A673 (cell line): ENCODE results near the gene SEPTIN10. TPM values are rescaled to one million over a fixed set of nuclear protein-coding genes. Genes with fewer than 3 reads are reported as not detected.

ENCODE experiments used
- BruUV-seq: library from RNA; stranded (reverse); fragments of 400-500 nt; replicated peaks from 2 replicates; lab custom pipeline; 2021; lab: Mats Ljungman, UMichigan
- CTCF ChIA-PET: fragments of 300-600 bp; sonication (Branson Sonifier 250); formaldehyde crosslinking; loops from one replicate; lab custom pipeline; 2022; ENCODE audit warnings: antibody characterized with exemption; lab: Charles Lee
- POLR2A ChIA-PET: fragments of 300-600 bp; sonication (Branson Sonifier 250); formaldehyde crosslinking; loops from one replicate; lab custom pipeline; 2022; ENCODE audit warnings: antibody characterized with exemption; ENCODE audit not compliant: low non-redundant PET; lab: Charles Lee
- DNase-seq: peaks from one replicate; pipeline ENCODE4 v3.0.0-alpha.2; 2015; ENCODE audit warnings: low spot score
- H3K27ac ChIP-seq: fragments of 200-600 bp; sonication (generic); 2 replicates; pipeline ENCODE4 v1.5.1; 2016; ENCODE audit warnings: mixed run types, low read depth, mild to moderate bottlenecking, mixed read lengths, antibody characterized with exemption, low read length; ENCODE audit not compliant: poor library complexity, severe bottlenecking
- H3K27me3 ChIP-seq: fragments of 200-600 bp; sonication (generic); replicated peaks from 2 replicates; pipeline ENCODE4 v1.6.1; 2017; ENCODE audit warnings: mixed run types, low read depth, mild to moderate bottlenecking, mixed read lengths, antibody characterized with exemption, low read length; ENCODE audit not compliant: insufficient read depth, poor library complexity
- H3K36me3 ChIP-seq: fragments of 200-600 bp; sonication (generic); 2 replicates; pipeline ENCODE4 v1.6.1; 2016; ENCODE audit warnings: mixed run types, mild to moderate bottlenecking, mixed read lengths, antibody characterized with exemption, low read length; ENCODE audit not compliant: insufficient read depth, poor library complexity, severe bottlenecking
- H3K4me1 ChIP-seq: fragments of 200-600 bp; sonication (generic); 2 replicates; pipeline ENCODE4 v1.6.1; 2017; ENCODE audit warnings: mixed run types, mild to moderate bottlenecking, mixed read lengths, antibody characterized with exemption, low read length; ENCODE audit not compliant: insufficient read depth, poor library complexity, severe bottlenecking
- H3K4me3 ChIP-seq: fragments of 200-600 bp; sonication (generic); 2 replicates; pipeline ENCODE4 v1.5.1; 2016; ENCODE audit warnings: low read depth, mixed run types, mild to moderate bottlenecking, mixed read lengths, low read length; ENCODE audit not compliant: poor library complexity, severe bottlenecking
- H3K9me3 ChIP-seq: fragments of 200-600 bp; sonication (generic); 2 replicates; pipeline ENCODE4 v1.6.1; 2016; ENCODE audit warnings: mixed run types, low read depth, mild to moderate bottlenecking, mixed read lengths, antibody characterized with exemption, low read length; ENCODE audit not compliant: poor library complexity, severe bottlenecking
- CTCF ChIP-seq: fragments of 300-800, 200-600 bp; sonication (generic); conservative IDR thresholded peaks from 2 replicates; pipeline ENCODE4 v1.5.1; 2017; ENCODE audit warnings: low read depth, mild to moderate bottlenecking, antibody characterized with exemption, low read length, moderate library complexity, mixed read lengths
- EZH2 ChIP-seq: fragments of 200-600 bp; sonication (generic); IDR thresholded peaks from 2 replicates; pipeline ENCODE4 v1.6.1; 2017; ENCODE audit warnings: borderline replicate concordance, low read depth, mild to moderate bottlenecking, mixed read lengths, antibody characterized with exemption, low read length; ENCODE audit not compliant: poor library complexity, severe bottlenecking
- intact Hi-C: fragments of 100-400 bp; cut with micrococcal nuclease; formaldehyde crosslinking; loops from one replicate; pipeline ENCODE4 v1.10.0; 2022; ENCODE audit not compliant: unreplicated experiment
- total RNA-seq: library from RNA; stranded (reverse); gene quantifications from 2 replicates; pipeline ENCODE4 v1.2.3, GENCODE V29; 2021

Gene SEPTIN10
- total RNA-seq, 1 experiment from 2014 or later: 118 TPM

GRCh38 chr2:109654326-109655050 lies 40.7 kb upstream of the SEPTIN10 start:
- Histone ChIP-seq H3K4me3 (no peak overlapping the region), H3K27ac (no peak overlapping the region), H3K9me3 (no peaks in the 10 kb centered on the region), H3K4me1 (no peaks in the 10 kb centered on the region), H3K27me3 (no peaks in the 10 kb centered on the region), H3K36me3 (no peaks in the 10 kb centered on the region)
- intact Hi-C loops: no loop called here
- no peak for DNase-seq
- ChIA-PET CTCF (no interaction called here), POLR2A (no interaction called here)
- BruUV-seq: no TSS peak
- no peak for TF ChIP-seq CTCF
- TF ChIP-seq EZH2: no peak

GRCh38 chr2:109649736-109650695 lies 36.2 kb upstream of the SEPTIN10 start:
- intact Hi-C loops: no loop called here
- no peak for DNase-seq
- Histone ChIP-seq H3K36me3 (no peaks in the 10 kb centered on the region), H3K4me3 (no peak overlapping the region), H3K27ac (no peak overlapping the region), H3K4me1 (no peaks in the 10 kb centered on the region), H3K9me3 (no peaks in the 10 kb centered on the region), H3K27me3 (no peaks in the 10 kb centered on the region)
- CTCF ChIA-PET: no interaction called here
- TF ChIP-seq CTCF (no peak), EZH2 (no peak)
- no TSS peak for BruUV-seq
- POLR2A ChIA-PET: no interaction called here

GRCh38 chr2:109648041-109648527 lies 34.3 kb upstream of the SEPTIN10 start:
- Histone ChIP-seq H3K27me3 (no peaks in the 10 kb centered on the region), H3K9me3 (no peaks in the 10 kb centered on the region), H3K4me1 (no peaks in the 10 kb centered on the region), H3K4me3 (no peak overlapping the region), H3K36me3 (no peaks in the 10 kb centered on the region), H3K27ac (no peak overlapping the region)
- intact Hi-C loops: no loop called here
- ChIA-PET CTCF (no interaction called here), POLR2A (interaction anchor here (0.7 kb wide), 1 partner anchor 47 kb away, joined by 3 read pairs; no protein-coding TSS in a partner anchor)
- no peak for DNase-seq
- TF ChIP-seq CTCF: no peak
- TF ChIP-seq EZH2: no peak
- BruUV-seq: no TSS peak
